IMR-90 (cell line): ENCODE measurements around the gene INCA1. TPM values are rescaled to one million over a fixed set of nuclear protein-coding genes. Genes with fewer than 3 reads are reported as not detected.

Experiments
- ATAC-seq: fragments of 200-7000 bp; cut with Tn5 transposase; 2 replicates; pipeline ENCODE4 v1.9.1; 2020; ENCODE audit warnings: low read depth, mild to moderate bottlenecking, moderate library complexity
- BruUV-seq: library from RNA; stranded (reverse); fragments of 400-500 nt; replicated peaks from 2 replicates; lab custom pipeline; 2021; lab: Mats Ljungman, UMichigan
- CTCF ChIA-PET: fragments of 300-600 bp; formaldehyde crosslinking; extraction: SDS; loops from one replicate; lab custom pipeline; 2021; ENCODE audit warnings: antibody characterized with exemption; lab: Yijun Ruan, JAX
- POLR2A ChIA-PET: fragments of 300-600 bp; sonication (Branson Sonifier 250); formaldehyde crosslinking; loops from one replicate; lab custom pipeline; 2022; ENCODE audit warnings: antibody characterized with exemption; ENCODE audit not compliant: unreplicated experiment; lab: Charles Lee
- DNase-seq: peaks from one replicate; pipeline ENCODE4 v3.0.0; 2013
- H2AFZ ChIP-seq: replicated peaks from 2 replicates; pipeline ENCODE3; 2013; ENCODE audit warnings: low read length, mild to moderate bottlenecking; ENCODE audit not compliant: poor library complexity
- H2AK5ac ChIP-seq: 2 replicates; pipeline ENCODE4 v1.6.1; 2013; ENCODE audit warnings: low read depth, low read length, inconsistent platforms
- H2AK9ac ChIP-seq: replicated peaks from 2 replicates; pipeline ENCODE3; 2013; ENCODE audit warnings: mild to moderate bottlenecking, low read depth, low read length, moderate library complexity; ENCODE audit not compliant: poor library complexity
- H2BK120ac ChIP-seq: 2 replicates; pipeline ENCODE4 v1.6.1; 2013; ENCODE audit warnings: low read depth, low read length, inconsistent platforms
- H2BK15ac ChIP-seq: 3 replicates; pipeline ENCODE4 v1.6.1; 2013; ENCODE audit warnings: low read depth, low read length, inconsistent platforms
- H2BK20ac ChIP-seq: 2 replicates; pipeline ENCODE4 v1.6.1; 2013; ENCODE audit warnings: low read depth, mild to moderate bottlenecking, inconsistent platforms, low read length, moderate library complexity
- H2BK5ac ChIP-seq: 2 replicates; pipeline ENCODE4 v1.6.1; 2013; ENCODE audit warnings: mild to moderate bottlenecking, low read depth, low read length, inconsistent platforms; ENCODE audit not compliant: poor library complexity, severe bottlenecking
- H3K14ac ChIP-seq: replicated peaks from 2 replicates; pipeline ENCODE4 v1.6.1; 2013; ENCODE audit warnings: low read depth, low read length, inconsistent platforms
- H3K18ac ChIP-seq: 2 replicates; pipeline ENCODE4 v1.6.1; 2013; ENCODE audit warnings: low read depth, low read length, control low read depth
- H3K23ac ChIP-seq: 2 replicates; pipeline ENCODE4 v1.6.1; 2013; ENCODE audit warnings: low read depth, low read length, inconsistent platforms
- H3K27ac ChIP-seq: 2 replicates; pipeline ENCODE4 v1.5.1; 2013; ENCODE audit warnings: mild to moderate bottlenecking, control low read depth, low read length; ENCODE audit not compliant: insufficient read depth
- H3K27me3 ChIP-seq: 2 replicates; pipeline ENCODE4 v1.6.1; 2013; ENCODE audit warnings: low read length; ENCODE audit not compliant: control insufficient read depth, insufficient read depth
- H3K36me3 ChIP-seq: 2 replicates; pipeline ENCODE4 v1.6.1; 2013; ENCODE audit warnings: low read length, mixed read lengths; ENCODE audit not compliant: control insufficient read depth, insufficient read depth
- H3K4ac ChIP-seq: 2 replicates; pipeline ENCODE4 v1.6.1; 2013; ENCODE audit warnings: low read depth, low read length, inconsistent platforms
- H3K4me1 ChIP-seq: 2 replicates; pipeline ENCODE4 v1.6.1; 2013; ENCODE audit warnings: low read length, mixed read lengths; ENCODE audit not compliant: control insufficient read depth, insufficient read depth
- H3K4me2 ChIP-seq: 2 replicates; pipeline ENCODE4 v1.6.1; 2013; ENCODE audit warnings: low read depth, mild to moderate bottlenecking, control low read depth, low read length, moderate library complexity
- H3K4me3 ChIP-seq: 2 replicates; pipeline ENCODE4 v1.5.1; 2013; ENCODE audit warnings: low read depth, mild to moderate bottlenecking, control low read depth, low read length, moderate library complexity; ENCODE audit not compliant: insufficient read depth
- H3K56ac ChIP-seq: 2 replicates; pipeline ENCODE4 v1.6.1; 2013; ENCODE audit warnings: low read length, inconsistent platforms; ENCODE audit not compliant: insufficient read depth; ENCODE audit errors: extremely low read depth
- H3K79me1 ChIP-seq, 2 experiments: 2 replicates each; pipeline ENCODE4 v1.6.1; 2013; ENCODE audit warnings: low read length in 2 of 2, inconsistent platforms in 1 of 2, low read depth in 1 of 2
- H3K9ac ChIP-seq: 2 replicates; pipeline ENCODE4 v1.6.1; 2013; ENCODE audit warnings: low read depth, low read length, control low read depth
- H3K9me1 ChIP-seq: 2 replicates; pipeline ENCODE4 v1.6.1; 2013; ENCODE audit warnings: low read length, inconsistent platforms; ENCODE audit not compliant: insufficient read depth
- H3K9me3 ChIP-seq: 2 replicates; pipeline ENCODE4 v1.6.1; 2013; ENCODE audit warnings: low read length; ENCODE audit not compliant: control insufficient read depth, insufficient read depth
- H4K20me1 ChIP-seq: 2 replicates; pipeline ENCODE4 v1.6.1; 2013; ENCODE audit warnings: low read length, inconsistent platforms; ENCODE audit not compliant: insufficient read depth
- H4K5ac ChIP-seq: 2 replicates; pipeline ENCODE4 v1.6.1; 2013; ENCODE audit warnings: mild to moderate bottlenecking, low read depth, low read length, control low read depth
- H4K8ac ChIP-seq, 2 experiments: 2 replicates each; pipeline ENCODE4 v1.6.1; 2013; ENCODE audit warnings: low read depth in 2 of 2, low read length in 2 of 2, control low read depth in 1 of 2, inconsistent platforms in 1 of 2
- H4K91ac ChIP-seq: 2 replicates; pipeline ENCODE4 v1.6.1; 2013; ENCODE audit warnings: low read depth, low read length, inconsistent platforms; ENCODE audit not compliant: insufficient read depth
- BHLHE40 ChIP-seq: fragments of 150-350 bp; IDR thresholded peaks from 2 replicates; pipeline ENCODE4 v1.6.1; 2016; ENCODE audit warnings: mild to moderate bottlenecking, low read depth, low read length
- ELK1 ChIP-seq: fragments of 150-350 bp; IDR thresholded peaks from 2 replicates; pipeline ENCODE4 v1.6.1; 2016; ENCODE audit warnings: low read depth, mild to moderate bottlenecking, low read length, moderate library complexity, borderline replicate concordance
- FOS ChIP-seq: fragments of 150-350 bp; IDR thresholded peaks from 2 replicates; pipeline ENCODE4 v1.6.1; 2016; ENCODE audit warnings: low read depth, low read length
- MAZ ChIP-seq: IDR thresholded peaks from 2 replicates; pipeline ENCODE4 v1.6.1; 2012; ENCODE audit warnings: low read depth, mild to moderate bottlenecking, low read length, improper control_type of control experiment, moderate library complexity, borderline replicate concordance
- RFX5 ChIP-seq: IDR thresholded peaks from 2 replicates; pipeline ENCODE4 v1.8.0; 2012; ENCODE audit warnings: low read depth, mild to moderate bottlenecking, low read length, moderate library complexity
- WGBS, 2 experiments: methylation state at CpG; one replicate each; pipeline versions ENCODE4 v1.1.5 to v1.1.7; 2013; ENCODE audit warnings: missing lambda C conversion rate in 2 of 2; ENCODE audit not compliant: insufficient read length in 1 of 2; ENCODE audit errors: extremely low coverage in 2 of 2; 5-methylcytosine and 5-hydroxymethylcytosine counted together
- dilution Hi-C: fragments of 300-500 bp; cut with HindIII; formaldehyde crosslinking; loops from one replicate; pipeline ENCODE4 v1.14.3; 2018; ENCODE audit warnings: low sequenced_read_pairs; ENCODE audit not compliant: unreplicated experiment
- in situ Hi-C: fragments of 300-500 bp; cut with MboI; formaldehyde crosslinking; loops from 3 replicates; pipeline ENCODE4 v1.14.3; 2019; ENCODE audit warnings: low sequenced_read_pairs, inconsistent platforms, mixed read lengths
- intact Hi-C: fragments of 100-400 bp; cut with micrococcal nuclease; formaldehyde crosslinking; loops from 2 replicates; pipeline ENCODE4 v1.10.0; 2022
- polyA plus RNA-seq, 3 experiments: library from polyadenylated mRNA; depleted of rRNA; stranded (reverse); fragments of >200 nt; gene quantifications; 2 replicates each; pipeline ENCODE4 v1.2.3, GENCODE V29; 2012; ENCODE audit warnings: low replicate concordance in 1 of 3
- total RNA-seq: library from RNA; depleted of rRNA; stranded (reverse); fragments of >200 nt; gene quantifications from 2 replicates; pipeline ENCODE4 v1.2.3, GENCODE V29; 2012

Gene INCA1
- total and polyA plus RNA-seq, 2 of the 4 experiments (the other 2 are of a cell fraction), result 0.18 to 0.51 TPM

DNA sequence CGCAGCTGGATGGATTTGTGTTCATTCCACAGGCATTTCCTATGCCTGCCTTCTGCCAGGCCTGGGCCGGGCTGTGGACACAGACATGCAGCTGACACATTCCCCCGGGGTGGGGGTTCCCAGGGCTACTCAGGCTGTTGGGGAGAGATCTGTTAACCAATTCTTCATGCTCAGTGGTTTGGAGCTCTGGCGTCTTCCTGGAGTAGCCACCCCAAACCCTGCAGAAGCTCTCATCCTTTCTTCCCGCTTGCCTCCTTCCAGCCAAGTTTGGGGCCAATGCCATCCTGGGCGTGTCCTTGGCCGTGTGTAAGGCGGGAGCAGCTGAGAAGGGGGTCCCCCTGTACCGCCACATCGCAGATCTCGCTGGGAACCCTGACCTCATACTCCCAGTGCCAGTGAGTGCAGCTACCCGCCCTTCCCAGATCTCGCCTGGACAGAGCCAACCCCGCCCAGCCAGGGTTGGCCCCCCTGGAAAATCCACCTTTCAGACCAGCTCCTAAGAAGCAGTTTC lies 43.8 kb downstream of the INCA1 start:
- Histone ChIP-seq H2AK9ac (peak overlapping the region; percentile 89), H3K56ac (no peak overlapping the region), H2BK120ac (peak overlapping the region; percentile 94), H3K27ac (peak overlapping the region; percentile 79), H2BK5ac (peak overlapping the region; percentile 88), H2AK5ac (peak overlapping the region; percentile 86), H4K5ac (peak overlapping the region; percentile 58), H3K36me3 (peaks cover 2% of the 10 kb centered on the region), H3K9me1 (peaks cover 27% of the 10 kb centered on the region; the same call in 1 of the 2 replicates), H3K79me1 (peaks cover 12 to 27% of the 10 kb centered on the region in 2 experiments; a peak in 3 of 4 replicates), H3K4ac (peak overlapping the region; percentile 90), H2BK15ac (peak overlapping the region; percentile 42; the same call in 1 of the 3 replicates), H3K4me3 (no peak overlapping the region), H4K91ac (peak overlapping the region; percentile 78), H3K23ac (peak overlapping the region; percentile 54; the same call in 1 of the 2 replicates), H2AFZ (peak overlapping the region; percentile 84), H3K9ac (no peak overlapping the region; the same call in 1 of the 2 replicates), H3K9me3 (no peaks in the 10 kb centered on the region), H3K14ac (peak overlapping the region; percentile 96), H3K4me2 (no peak overlapping the region), H4K8ac (peak overlapping the region; percentile 56 to 91; a peak in 3 of 4 replicates), H3K18ac (peak overlapping the region; percentile 28), H3K4me1 (peaks cover 28% of the 10 kb centered on the region), H4K20me1 (peaks cover 2% of the 10 kb centered on the region), H2BK20ac (peak overlapping the region; percentile 82), H3K27me3 (no peaks in the 10 kb centered on the region)
- WGBS, 2 experiments, result 40% methylated on average over 3 of the region's 14 CpGs; no CpG with 5 or more reads in 1 of the 2 experiments
- BruUV-seq, result no TSS peak
- ATAC-seq (peak; percentile 12), DNase-seq (peak; percentile 76)
- TF ChIP-seq FOS (no peak), BHLHE40 (0 out of 2 replicates have a peak, but pooled peaks have one; percentile 2), ELK1 (no peak), RFX5 (no peak), MAZ (peak; percentile 82)
- dilution Hi-C loops, result no loop called here
- in situ Hi-C loops, result no loop called here
- intact Hi-C loops, result no loop called here
- CTCF ChIA-PET, result interaction anchor here (0.7 kb wide), 1 partner anchor 78 kb away, joined by 3 read pairs; no protein-coding TSS in a partner anchor
- POLR2A ChIA-PET, result interaction anchor here (0.7 to 1.2 kb wide), 2 partner anchors 9 to 14 kb away, joined by 3 to 8 read pairs; partner anchors contain the start of gene SPAG7
